HepG2 (cell line): ENCODE results near the gene MC3R. TPM values are rescaled to one million over a fixed set of nuclear protein-coding genes. Genes with fewer than 3 reads are reported as not detected.

Experiments used
- ATAC-seq: fragments of 200-7000 bp; cut with Tn5 transposase; 3 replicates; pipeline ENCODE4 v1.9.1; 2020; ENCODE audit warnings: mild to moderate bottlenecking, moderate library complexity
- BruUV-seq: library from RNA; stranded (reverse); fragments of 400-500 nt; replicated peaks from 2 replicates; lab custom pipeline; 2021; lab: Mats Ljungman, UMichigan
- CTCF ChIA-PET: fragments of 300-600 bp; formaldehyde crosslinking; extraction: SDS; loops from one replicate; lab custom pipeline; 2021; ENCODE audit warnings: low total read pairs, inconsistent platforms, low intra/inter-chr PET ratio; lab: Yijun Ruan, JAX
- POLR2A ChIA-PET: fragments of 350-600 bp; sonication (Branson Sonifier 250); formaldehyde crosslinking; loops from one replicate; lab custom pipeline; 2020; ENCODE audit warnings: antibody characterized with exemption, inconsistent platforms; lab: Yijun Ruan, JAX
- DNase-seq: peaks from one replicate; pipeline ENCODE4 v3.0.0-alpha.2; 2015; ENCODE audit warnings: low spot score
- FAIRE-seq: peaks from 3 replicates; lab custom pipeline; 2011; peaks lifted over from hg19 to GRCh38; lab: Jason Lieb, UNC
- H2AFZ ChIP-seq: one replicate; pipeline ENCODE4 v1.6.1; 2011; ENCODE audit warnings: low read length, inconsistent platforms
- H3K27ac ChIP-seq: fragments of 300-600 bp; 3 replicates; pipeline ENCODE4 v1.8.0; 2011; ENCODE audit warnings: mixed run types, mild to moderate bottlenecking, mixed read lengths, low read length, inconsistent platforms; ENCODE audit not compliant: insufficient read depth; ENCODE audit errors: extremely low read length
- H3K27me3 ChIP-seq, 2 experiments: fragments of 200-600 bp in 1 of 2; 2 replicates in 1 of 2; 3 replicates in 1 of 2; pipeline versions ENCODE4 v1.6.0 to v1.8.0; 2011; ENCODE audit warnings: low read length in 2 of 2, mild to moderate bottlenecking in 2 of 2, moderate library complexity in 2 of 2, inconsistent platforms in 1 of 2; ENCODE audit not compliant: insufficient read depth in 2 of 2, control insufficient read depth in 1 of 2
- H3K36me3 ChIP-seq, 2 experiments: fragments of 200-600 bp in 1 of 2; replicated peaks in 1 of 2; 2 replicates in 1 of 2; 3 replicates in 1 of 2; pipeline versions ENCODE4 v1.5.1 to v1.8.0; 2011; ENCODE audit warnings: low read length in 2 of 2, inconsistent platforms in 1 of 2; ENCODE audit not compliant: insufficient read depth in 2 of 2, control insufficient read depth in 1 of 2
- H3K4me1 ChIP-seq: 2 replicates; pipeline ENCODE4 v1.5.1; 2012; ENCODE audit warnings: low read length, inconsistent platforms; ENCODE audit not compliant: insufficient read depth
- H3K4me2 ChIP-seq: 2 replicates; pipeline ENCODE4 v1.6.0; 2011; ENCODE audit warnings: low read depth, low read length, inconsistent platforms
- H3K4me3 ChIP-seq, 3 experiments: fragments of 200-600 bp in 1 of 3; sonication (generic), shearing (Covaris generic) in 1 of 3; replicated peaks in 1 of 3; 2 replicates each; pipeline ENCODE4 v1.5.1; 2011 to 2016; ENCODE audit warnings: low read length in 3 of 3, inconsistent platforms in 2 of 3, low read depth in 2 of 3, mild to moderate bottlenecking in 2 of 3, control low read depth in 1 of 3, mixed read lengths in 1 of 3; ENCODE audit not compliant: insufficient read depth in 1 of 3
- H3K79me2 ChIP-seq: one replicate; pipeline ENCODE4 v1.6.1; 2011; ENCODE audit warnings: low read length, inconsistent platforms; ENCODE audit not compliant: insufficient read depth
- H3K9ac ChIP-seq: 2 replicates; pipeline ENCODE4 v1.6.0; 2011; ENCODE audit warnings: mild to moderate bottlenecking, low read depth, low read length, inconsistent platforms; ENCODE audit not compliant: insufficient read depth
- H3K9me3 ChIP-seq: 2 replicates; pipeline ENCODE4 v1.5.1; 2012; ENCODE audit warnings: mild to moderate bottlenecking, low read length
- H4K20me1 ChIP-seq: 2 replicates; pipeline ENCODE4 v1.6.0; 2011; ENCODE audit warnings: inconsistent platforms, mild to moderate bottlenecking, low read length, moderate library complexity; ENCODE audit not compliant: insufficient read depth
- ARNTL ChIP-seq: sonication (generic); formaldehyde crosslinking; IDR thresholded peaks from 2 replicates; pipeline ENCODE4 v1.4.0; 2020; ENCODE audit warnings: mild to moderate bottlenecking, missing genetic modification reagents
- CREBL2 ChIP-seq: sonication (generic); formaldehyde crosslinking; IDR thresholded peaks from 2 replicates; pipeline ENCODE4 v1.8.1; 2023; ENCODE audit warnings: missing genetic modification reagents, mild to moderate bottlenecking, borderline replicate concordance
- HES4 ChIP-seq: sonication (generic); formaldehyde crosslinking; IDR thresholded peaks from 2 replicates; pipeline ENCODE4 v1.9.0; 2021; ENCODE audit warnings: mild to moderate bottlenecking, missing genetic modification reagents, borderline replicate concordance
- HNF1A ChIP-seq, 2 experiments: sonication (generic) in 1 of 2; formaldehyde crosslinking in 1 of 2; IDR thresholded peaks; 2 replicates each; pipeline versions ENCODE4 v1.4.0 to v1.6.1; 2016 to 2020; ENCODE audit warnings: borderline replicate concordance in 1 of 2, low read depth in 1 of 2, mild to moderate bottlenecking in 1 of 2, missing genetic modification reagents in 1 of 2
- HOXA3 ChIP-seq: sonication (generic); formaldehyde crosslinking; IDR thresholded peaks from 2 replicates; pipeline ENCODE4 v1.5.0; 2020; ENCODE audit warnings: missing genetic modification reagents
- RORA ChIP-seq: sonication (generic); formaldehyde crosslinking; IDR thresholded peaks from 2 replicates; pipeline ENCODE4 v1.5.0; 2020; ENCODE audit warnings: mild to moderate bottlenecking, missing genetic modification reagents, moderate library complexity
- TOE1 ChIP-seq: sonication (generic); formaldehyde crosslinking; IDR thresholded peaks from 2 replicates; pipeline ENCODE4 v1.4.0; 2020; ENCODE audit warnings: mild to moderate bottlenecking, missing genetic modification reagents
- ZNF546 ChIP-seq: sonication (generic); formaldehyde crosslinking; conservative IDR thresholded peaks from 2 replicates; pipeline ENCODE4 v1.8.1; 2023; ENCODE audit warnings: mild to moderate bottlenecking, missing genetic modification reagents
- ZNF563 ChIP-seq: sonication (generic); formaldehyde crosslinking; IDR thresholded peaks from 2 replicates; pipeline ENCODE4 v1.8.0; 2022; ENCODE audit warnings: mild to moderate bottlenecking, moderate library complexity, missing genetic modification reagents
- ZNF574 ChIP-seq: sonication (generic); formaldehyde crosslinking; IDR thresholded peaks from 2 replicates; pipeline ENCODE4 v1.4.0; 2020; ENCODE audit warnings: missing genetic modification reagents
- ZNF607 ChIP-seq: sonication (generic); formaldehyde crosslinking; IDR thresholded peaks from 2 replicates; pipeline ENCODE4 v1.5.1; 2020; ENCODE audit warnings: missing genetic modification reagents, mild to moderate bottlenecking, borderline replicate concordance
- ZNF7 ChIP-seq: IDR thresholded peaks from 2 replicates; pipeline ENCODE4 v1.6.1; 2016; ENCODE audit warnings: missing biosample characterization, missing genetic modification reagents
- WGBS: methylation state at CpG from one replicate; pipeline ENCODE4 v1.1.6; 2017; ENCODE audit warnings: low lambda C conversion rate; 5-methylcytosine and 5-hydroxymethylcytosine counted together
- in situ Hi-C: cut with HindIII; loops from 2 replicates; pipeline ENCODE4 v1.10.0; 2017; ENCODE audit warnings: low pct_unique_long_range_greater_than_20kb; ENCODE audit not compliant: extremely low pct_ligation_motif_present
- intact Hi-C: fragments of 100-400 bp; cut with micrococcal nuclease; formaldehyde crosslinking; loops from one replicate; pipeline ENCODE4 v1.10.0; 2022; ENCODE audit not compliant: unreplicated experiment
- polyA plus RNA-seq, 8 experiments: library from polyadenylated mRNA; depleted of rRNA in 3 of 8; stranded (reverse) in 7 of 8; unstranded in 1 of 8; fragments of >200 nt; fragmentation: Illumina TruSeq in 4 of 8; extraction: Trizol in 4 of 8; gene quantifications; 2 replicates each; pipeline versions ENCODE4 v1.2.1 to v1.2.3, GENCODE V29; 2011 to 2016; ENCODE audit warnings: low read depth in 4 of 8, missing spikeins in 1 of 8, mixed read lengths in 1 of 8; ENCODE audit not compliant: insufficient read depth in 1 of 8
- total RNA-seq, 5 experiments: library from RNA; depleted of rRNA; stranded (reverse); fragments of >200 nt; fragmentation: Illumina TruSeq; extraction: Trizol; gene quantifications; 2 replicates each; pipeline ENCODE4 v1.2.3, GENCODE V29; 2016; ENCODE audit warnings: low read depth in 1 of 5
- TF ChIP-seq, protein P1 (sequence below): sonication (generic); formaldehyde crosslinking; IDR thresholded peaks from 2 replicates; pipeline ENCODE4 v1.4.0; 2020; ENCODE audit warnings: low read depth, mild to moderate bottlenecking, missing genetic modification reagents
- TF ChIP-seq, protein P2 (sequence below): sonication (generic); formaldehyde crosslinking; IDR thresholded peaks from 2 replicates; pipeline ENCODE4 v1.5.1; 2020; ENCODE audit warnings: mild to moderate bottlenecking, missing genetic modification reagents, moderate library complexity

The MC3R gene
- total and polyA plus RNA-seq, 2 of the 13 experiments (the other 11 are each of a cell fraction or from before 2014, with no cell fraction given), result not detected

DNA sequence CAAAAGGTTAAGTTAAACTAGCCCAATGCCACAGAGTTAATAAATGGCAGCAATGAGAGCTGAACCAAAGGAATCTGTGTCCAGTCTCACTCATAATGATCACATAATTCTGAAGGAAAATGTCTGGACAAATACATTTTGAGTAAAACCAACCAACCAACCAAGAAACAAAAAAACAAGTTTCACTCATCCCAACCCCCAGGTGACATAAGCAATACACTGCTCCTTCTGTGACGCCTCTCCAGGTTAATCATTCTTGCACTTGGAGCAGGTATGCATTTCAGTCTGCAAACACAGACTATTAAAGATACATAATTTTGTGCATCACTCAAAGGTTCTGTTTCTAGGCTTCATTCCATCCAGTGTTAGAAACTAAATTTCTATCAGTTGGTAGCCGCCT, 35.2 kb upstream of the MC3R start (continued):
- TF ChIP-seq HNF1A (IDR thresholded peaks at IDR 0.05; ENCODE audit: low read depth), result no peak
- no peak for TF ChIP-seq HNF1A (CRISPR knock-in tag; IDR thresholded peaks at IDR 0.05; ENCODE audit: borderline replicate concordance)

- H3K4me2 ChIP-seq, result no peak overlapping the region
- intact Hi-C loops (no loop called here), in situ Hi-C loops (no loop called here)
- peaks cover 6% of the 10 kb centered on the region for H3K9me3 ChIP-seq
- no peak for DNase-seq
- H2AFZ ChIP-seq, result no peak overlapping the region
- no peaks in the 10 kb centered on the region for H3K4me1 ChIP-seq
- whole genome bisulfite sequencing, result 0% methylated on average over 2 of the region's 2 CpGs
- H4K20me1 ChIP-seq, result no peaks in the 10 kb centered on the region
- ChIA-PET POLR2A (no interaction called here), CTCF (no interaction called here)
- H3K79me2 ChIP-seq, result no peaks in the 10 kb centered on the region
- no peak for FAIRE-seq
- no peaks in the 10 kb centered on the region for H3K27me3 ChIP-seq
- no peaks in the 10 kb centered on the region for H3K36me3 ChIP-seq
- H3K27ac ChIP-seq, result no peak overlapping the region
- no TSS peak for BruUV-seq
- no peak overlapping the region for H3K4me3 ChIP-seq
- H3K9ac ChIP-seq, result no peak overlapping the region
- ATAC-seq, result no peak
- TF ChIP-seq CREBL2 (CRISPR knock-in tag) (no peak), HES4 (CRISPR knock-in tag) (no peak), HOXA3 (CRISPR knock-in tag) (no peak), ARNTL (no peak), ZNF607 (no peak), ZNF574 (CRISPR knock-in tag) (no peak), ZNF7 (CRISPR knock-in tag) (no peak), ZNF546 (CRISPR knock-in tag) (no peak), ZNF563 (CRISPR knock-in tag) (no peak), RORA (CRISPR knock-in tag) (no peak), TOE1 (CRISPR knock-in tag) (no peak)
- TF ChIP-seq, protein P1, sequence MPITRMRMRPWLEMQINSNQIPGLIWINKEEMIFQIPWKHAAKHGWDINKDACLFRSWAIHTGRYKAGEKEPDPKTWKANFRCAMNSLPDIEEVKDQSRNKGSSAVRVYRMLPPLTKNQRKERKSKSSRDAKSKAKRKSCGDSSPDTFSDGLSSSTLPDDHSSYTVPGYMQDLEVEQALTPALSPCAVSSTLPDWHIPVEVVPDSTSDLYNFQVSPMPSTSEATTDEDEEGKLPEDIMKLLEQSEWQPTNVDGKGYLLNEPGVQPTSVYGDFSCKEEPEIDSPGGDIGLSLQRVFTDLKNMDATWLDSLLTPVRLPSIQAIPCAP (CRISPR knock-in tag), result no peak
- TF ChIP-seq, protein P2, sequence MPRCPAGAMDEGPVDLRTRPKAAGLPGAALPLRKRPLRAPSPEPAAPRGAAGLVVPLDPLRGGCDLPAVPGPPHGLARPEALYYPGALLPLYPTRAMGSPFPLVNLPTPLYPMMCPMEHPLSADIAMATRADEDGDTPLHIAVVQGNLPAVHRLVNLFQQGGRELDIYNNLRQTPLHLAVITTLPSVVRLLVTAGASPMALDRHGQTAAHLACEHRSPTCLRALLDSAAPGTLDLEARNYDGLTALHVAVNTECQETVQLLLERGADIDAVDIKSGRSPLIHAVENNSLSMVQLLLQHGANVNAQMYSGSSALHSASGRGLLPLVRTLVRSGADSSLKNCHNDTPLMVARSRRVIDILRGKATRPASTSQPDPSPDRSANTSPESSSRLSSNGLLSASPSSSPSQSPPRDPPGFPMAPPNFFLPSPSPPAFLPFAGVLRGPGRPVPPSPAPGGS (CRISPR knock-in tag), result no peak
These were observed 33.4 kb upstream of the MC3R start for GRCh38 chr20:56215115-56215514.
